Panc1 (cell line): ENCODE results near the gene IL18RAP. TPM values are rescaled to one million over a fixed set of nuclear protein-coding genes. Genes with fewer than 3 reads are reported as not detected.

Experiments
- ATAC-seq: fragments of 200-7000 bp; cut with Tn5 transposase; 2 replicates; pipeline ENCODE4 v1.9.1; 2020; ENCODE audit warnings: mild to moderate bottlenecking, moderate library complexity
- BruUV-seq: library from RNA; stranded (reverse); fragments of 400-500 nt; replicated peaks from 2 replicates; lab custom pipeline; 2021; lab: Mats Ljungman, UMichigan
- CTCF ChIA-PET: fragments of 300-600 bp; sonication (Branson Sonifier 250); formaldehyde crosslinking; loops from one replicate; lab custom pipeline; 2022; ENCODE audit warnings: antibody characterized with exemption; lab: Charles Lee
- POLR2A ChIA-PET: fragments of 300-600 bp; sonication (Branson Sonifier 250); formaldehyde crosslinking; loops from one replicate; lab custom pipeline; 2022; ENCODE audit warnings: antibody characterized with exemption; lab: Charles Lee
- DNase-seq: peaks from one replicate; pipeline ENCODE4 v3.0.0-alpha.2; 2010; ENCODE audit warnings: low read depth, low spot score
- H3K27ac ChIP-seq: 2 replicates; pipeline ENCODE4 v1.5.1; 2011; ENCODE audit warnings: mild to moderate bottlenecking, low read length, inconsistent platforms
- H3K27me3 ChIP-seq: fragments of 200-500 bp; sonication (Bioruptor generic); 2 replicates; pipeline ENCODE4 v1.6.0; 2014; ENCODE audit warnings: low read length, inconsistent platforms; ENCODE audit not compliant: control insufficient read depth, insufficient read depth
- H3K36me3 ChIP-seq: fragments of 200-500 bp; sonication (Bioruptor generic); 2 replicates; pipeline ENCODE4 v1.5.1; 2014; ENCODE audit warnings: inconsistent platforms, mild to moderate bottlenecking, low read length, moderate library complexity; ENCODE audit not compliant: control insufficient read depth, insufficient read depth
- H3K4me1 ChIP-seq: 2 replicates; pipeline ENCODE4 v1.5.1; 2011; ENCODE audit warnings: inconsistent platforms, mild to moderate bottlenecking, low read length, moderate library complexity; ENCODE audit not compliant: control insufficient read depth, insufficient read depth
- H3K4me3 ChIP-seq, 2 experiments: 2 replicates each; pipeline ENCODE4 v1.5.1; 2011 to 2012; ENCODE audit warnings: low read depth in 2 of 2, low read length in 2 of 2, mild to moderate bottlenecking in 2 of 2, inconsistent platforms in 1 of 2, moderate library complexity in 1 of 2
- H3K9me3 ChIP-seq: fragments of 200-500 bp; sonication (Bioruptor generic); 2 replicates; pipeline ENCODE4 v1.5.1; 2014; ENCODE audit warnings: low read depth, mild to moderate bottlenecking, inconsistent platforms, low read length, moderate library complexity; ENCODE audit not compliant: control insufficient read depth, insufficient read depth
- POLR2AphosphoS5 ChIP-seq: IDR thresholded peaks from 2 replicates; pipeline ENCODE4 v1.6.1; 2012; ENCODE audit warnings: mild to moderate bottlenecking, low read depth, low read length, moderate library complexity
- SIN3A ChIP-seq: IDR thresholded peaks from 2 replicates; pipeline ENCODE4 v1.6.1; 2012; ENCODE audit warnings: low read depth, mild to moderate bottlenecking, low read length, moderate library complexity, borderline replicate concordance; ENCODE audit not compliant: insufficient read depth
- TCF7L2 ChIP-seq: IDR thresholded peaks from 2 replicates; pipeline ENCODE4 v1.6.1; 2011; ENCODE audit warnings: mild to moderate bottlenecking, low read depth, low read length, inconsistent platforms
- in situ Hi-C: cut with HindIII; loops from 2 replicates; pipeline ENCODE4 v1.10.0; 2016; ENCODE audit warnings: low sequenced_read_pairs, low pct_unique_long_range_greater_than_20kb
- intact Hi-C: fragments of 100-400 bp; cut with micrococcal nuclease; formaldehyde crosslinking; loops from one replicate; pipeline ENCODE4 v1.10.0; 2022; ENCODE audit not compliant: unreplicated experiment
- total RNA-seq: library from RNA; stranded (reverse); gene quantifications from one replicate; pipeline ENCODE4 v1.2.1, GENCODE V29; 2021; ENCODE audit not compliant: unreplicated experiment
- TF ChIP-seq, protein P1 (sequence below): fragments of 450-650 bp; IDR thresholded peaks from 2 replicates; pipeline ENCODE4 v1.5.1; 2017; ENCODE audit warnings: mild to moderate bottlenecking
- TF ChIP-seq, protein P2 (sequence below), 2 experiments: IDR thresholded peaks; 2 replicates each; pipeline ENCODE4 v1.6.1; 2011 to 2012; ENCODE audit warnings: low read depth in 2 of 2, control low read depth in 1 of 2, low read length in 1 of 2, mild to moderate bottlenecking in 1 of 2, moderate library complexity in 1 of 2; ENCODE audit not compliant: insufficient read depth in 1 of 2

IL18RAP gene
- total RNA-seq, 1 experiment from 2014 or later: not detected

DNA sequence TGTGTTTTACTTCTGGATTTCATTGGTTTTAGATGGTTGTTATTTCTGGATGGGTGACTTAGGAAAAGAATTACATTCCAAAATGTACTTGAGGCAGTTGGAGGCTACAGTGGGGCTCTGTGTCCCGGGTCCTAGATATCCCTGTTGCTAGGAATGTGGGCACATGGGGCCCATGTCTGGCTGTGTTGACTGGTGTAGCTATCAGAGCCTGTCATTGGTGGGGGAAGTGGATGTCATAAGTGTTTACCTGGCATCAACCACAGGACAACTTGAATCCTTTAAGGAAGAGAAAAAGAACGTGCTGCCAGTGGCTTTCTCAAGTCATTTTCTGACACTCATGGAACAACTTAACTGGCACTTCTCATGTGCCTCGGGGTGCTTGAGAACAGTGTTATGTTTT is 37.0 kb upstream of the IL18RAP start:
- CTCF ChIA-PET: no interaction called here
- in situ Hi-C loops: no loop called here

DNA sequence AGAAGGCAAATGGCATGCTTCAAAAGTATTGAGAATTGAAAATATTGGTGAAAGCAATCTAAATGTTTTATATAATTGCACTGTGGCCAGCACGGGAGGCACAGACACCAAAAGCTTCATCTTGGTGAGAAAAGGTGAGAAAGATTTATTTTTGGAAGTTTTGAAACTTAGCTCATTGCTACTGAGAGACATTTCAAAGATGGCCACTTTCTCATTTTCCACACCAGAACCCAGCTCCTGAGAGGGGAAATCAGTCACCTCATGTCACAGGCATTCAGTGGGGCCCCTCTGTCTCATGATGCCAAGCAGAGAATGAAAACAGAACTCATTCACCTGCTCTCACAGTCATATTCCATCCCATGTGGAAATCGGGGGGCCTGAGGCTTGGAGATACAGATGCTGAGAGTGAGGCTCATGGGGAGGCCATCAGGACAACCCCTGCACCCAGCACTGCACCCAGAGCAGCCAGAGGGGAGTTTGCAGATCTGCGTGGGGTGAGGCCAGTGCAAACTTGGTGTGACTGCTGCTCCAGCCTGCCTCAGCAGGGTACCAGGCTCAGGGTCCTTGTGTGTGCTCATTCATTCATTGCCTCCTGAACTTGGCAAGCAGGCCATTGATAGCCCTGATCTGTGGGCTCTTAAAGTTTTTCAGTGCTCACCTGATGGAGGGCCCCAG is 36.0 kb upstream of the IL18RAP start:
- DNase-seq: no peak
- H3K27ac ChIP-seq: no peak overlapping the region
- ATAC-seq: no peak
- no peaks in the 10 kb centered on the region for H3K27me3 ChIP-seq
- H3K4me3 ChIP-seq: no peak overlapping the region
- TF ChIP-seq, protein P1, sequence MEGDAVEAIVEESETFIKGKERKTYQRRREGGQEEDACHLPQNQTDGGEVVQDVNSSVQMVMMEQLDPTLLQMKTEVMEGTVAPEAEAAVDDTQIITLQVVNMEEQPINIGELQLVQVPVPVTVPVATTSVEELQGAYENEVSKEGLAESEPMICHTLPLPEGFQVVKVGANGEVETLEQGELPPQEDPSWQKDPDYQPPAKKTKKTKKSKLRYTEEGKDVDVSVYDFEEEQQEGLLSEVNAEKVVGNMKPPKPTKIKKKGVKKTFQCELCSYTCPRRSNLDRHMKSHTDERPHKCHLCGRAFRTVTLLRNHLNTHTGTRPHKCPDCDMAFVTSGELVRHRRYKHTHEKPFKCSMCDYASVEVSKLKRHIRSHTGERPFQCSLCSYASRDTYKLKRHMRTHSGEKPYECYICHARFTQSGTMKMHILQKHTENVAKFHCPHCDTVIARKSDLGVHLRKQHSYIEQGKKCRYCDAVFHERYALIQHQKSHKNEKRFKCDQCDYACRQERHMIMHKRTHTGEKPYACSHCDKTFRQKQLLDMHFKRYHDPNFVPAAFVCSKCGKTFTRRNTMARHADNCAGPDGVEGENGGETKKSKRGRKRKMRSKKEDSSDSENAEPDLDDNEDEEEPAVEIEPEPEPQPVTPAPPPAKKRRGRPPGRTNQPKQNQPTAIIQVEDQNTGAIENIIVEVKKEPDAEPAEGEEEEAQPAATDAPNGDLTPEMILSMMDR: no peak
- TF ChIP-seq TCF7L2 (no peak), POLR2AphosphoS5 (no peak), SIN3A (no peak)
- TF ChIP-seq, protein P2, sequence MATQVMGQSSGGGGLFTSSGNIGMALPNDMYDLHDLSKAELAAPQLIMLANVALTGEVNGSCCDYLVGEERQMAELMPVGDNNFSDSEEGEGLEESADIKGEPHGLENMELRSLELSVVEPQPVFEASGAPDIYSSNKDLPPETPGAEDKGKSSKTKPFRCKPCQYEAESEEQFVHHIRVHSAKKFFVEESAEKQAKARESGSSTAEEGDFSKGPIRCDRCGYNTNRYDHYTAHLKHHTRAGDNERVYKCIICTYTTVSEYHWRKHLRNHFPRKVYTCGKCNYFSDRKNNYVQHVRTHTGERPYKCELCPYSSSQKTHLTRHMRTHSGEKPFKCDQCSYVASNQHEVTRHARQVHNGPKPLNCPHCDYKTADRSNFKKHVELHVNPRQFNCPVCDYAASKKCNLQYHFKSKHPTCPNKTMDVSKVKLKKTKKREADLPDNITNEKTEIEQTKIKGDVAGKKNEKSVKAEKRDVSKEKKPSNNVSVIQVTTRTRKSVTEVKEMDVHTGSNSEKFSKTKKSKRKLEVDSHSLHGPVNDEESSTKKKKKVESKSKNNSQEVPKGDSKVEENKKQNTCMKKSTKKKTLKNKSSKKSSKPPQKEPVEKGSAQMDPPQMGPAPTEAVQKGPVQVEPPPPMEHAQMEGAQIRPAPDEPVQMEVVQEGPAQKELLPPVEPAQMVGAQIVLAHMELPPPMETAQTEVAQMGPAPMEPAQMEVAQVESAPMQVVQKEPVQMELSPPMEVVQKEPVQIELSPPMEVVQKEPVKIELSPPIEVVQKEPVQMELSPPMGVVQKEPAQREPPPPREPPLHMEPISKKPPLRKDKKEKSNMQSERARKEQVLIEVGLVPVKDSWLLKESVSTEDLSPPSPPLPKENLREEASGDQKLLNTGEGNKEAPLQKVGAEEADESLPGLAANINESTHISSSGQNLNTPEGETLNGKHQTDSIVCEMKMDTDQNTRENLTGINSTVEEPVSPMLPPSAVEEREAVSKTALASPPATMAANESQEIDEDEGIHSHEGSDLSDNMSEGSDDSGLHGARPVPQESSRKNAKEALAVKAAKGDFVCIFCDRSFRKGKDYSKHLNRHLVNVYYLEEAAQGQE (IDR thresholded peaks at IDR 0.05; ENCODE audit: insufficient read depth in 1 of 2, low read depth in 2 of 2, low read length in 1 of 2): no peak
- no TSS peak for BruUV-seq
- no peaks in the 10 kb centered on the region; the same call in 1 of the 2 replicates for H3K36me3 ChIP-seq
- ChIA-PET POLR2A (no interaction called here), CTCF (no interaction called here)
- intact Hi-C loops (no loop called here), in situ Hi-C loops (no loop called here)
- H3K4me1 ChIP-seq: no peaks in the 10 kb centered on the region
- H3K9me3 ChIP-seq: peaks cover 8% of the 10 kb centered on the region

More for the DNA sequence above, 37.0 kb upstream of the IL18RAP start:
- Histone ChIP-seq H3K27me3 (no peaks in the 10 kb centered on the region), H3K4me3 (no peak overlapping the region), H3K36me3 (no peaks in the 10 kb centered on the region; the same call in 1 of the 2 replicates), H3K9me3 (peaks cover 8% of the 10 kb centered on the region), H3K4me1 (no peaks in the 10 kb centered on the region), H3K27ac (no peak overlapping the region)
- DNase-seq (no peak), ATAC-seq (no peak)
- BruUV-seq: no TSS peak
- POLR2A ChIA-PET: no interaction called here
- intact Hi-C loops: no loop called here
- TF ChIP-seq TCF7L2 (no peak), POLR2AphosphoS5 (no peak), SIN3A (no peak)
- TF ChIP-seq, protein P1: no peak
- TF ChIP-seq, protein P2 (IDR thresholded peaks at IDR 0.05; ENCODE audit: insufficient read depth in 1 of 2, low read depth in 2 of 2, low read length in 1 of 2): no peak
